HG03064 (cell line): ENCODE data around the gene TADA1.

ENCODE experiments used
- ATAC-seq: cut with Tn5 transposase; IDR thresholded peaks from one replicate; pipeline ENCODE4 v1.9.1; 2021; ENCODE audit warnings: low read depth; ENCODE audit not compliant: unreplicated experiment

TADA1 gene, protein sequence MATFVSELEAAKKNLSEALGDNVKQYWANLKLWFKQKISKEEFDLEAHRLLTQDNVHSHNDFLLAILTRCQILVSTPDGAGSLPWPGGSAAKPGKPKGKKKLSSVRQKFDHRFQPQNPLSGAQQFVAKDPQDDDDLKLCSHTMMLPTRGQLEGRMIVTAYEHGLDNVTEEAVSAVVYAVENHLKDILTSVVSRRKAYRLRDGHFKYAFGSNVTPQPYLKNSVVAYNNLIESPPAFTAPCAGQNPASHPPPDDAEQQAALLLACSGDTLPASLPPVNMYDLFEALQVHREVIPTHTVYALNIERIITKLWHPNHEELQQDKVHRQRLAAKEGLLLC

DNA sequence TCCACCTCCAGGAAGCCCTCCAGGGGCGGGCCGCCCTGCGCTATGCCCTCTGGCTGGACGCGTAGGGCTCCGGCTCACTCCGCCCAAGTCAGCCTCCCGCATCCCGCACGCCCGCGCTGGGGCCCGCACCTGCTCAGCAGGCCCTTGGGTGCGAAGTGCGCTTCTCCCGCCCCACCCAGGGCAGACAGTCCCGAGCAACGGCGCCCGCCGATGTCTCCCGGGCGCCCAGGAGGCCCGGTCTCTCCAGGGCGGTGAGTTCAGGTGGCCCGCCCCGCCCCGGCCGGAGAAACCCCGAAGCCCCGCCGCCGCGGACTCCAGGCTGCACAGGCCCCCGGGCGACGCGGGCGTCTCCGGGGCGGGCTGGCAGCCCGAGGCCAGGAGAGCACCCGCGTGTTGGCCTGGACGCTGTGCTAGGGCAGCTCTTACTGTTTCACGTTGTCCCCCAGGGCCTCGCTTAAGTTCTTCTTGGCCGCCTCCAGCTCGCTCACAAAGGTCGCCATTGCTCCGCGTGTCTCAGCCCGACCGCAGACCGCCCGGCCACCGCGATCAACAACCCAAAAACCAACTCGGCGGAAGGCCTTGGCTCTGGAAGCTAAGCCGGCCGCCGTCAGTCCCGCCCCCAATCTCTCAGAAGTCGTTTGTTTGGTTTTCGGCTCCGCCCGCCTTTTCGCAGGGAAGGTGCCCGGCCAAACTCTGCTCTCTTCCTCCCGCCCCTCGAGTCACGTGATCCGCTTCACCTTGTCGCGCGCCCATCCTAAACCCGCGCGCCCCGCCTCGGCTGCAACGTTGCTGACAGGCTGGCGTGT, at the start of gene TADA1:
TADA1 (minus strand) TSS at position 531 of the 806 bp plus-strand sequence; CDS start at position 500, 31 bp downstream.
- ATAC-seq = peak; percentile 92

DNA sequence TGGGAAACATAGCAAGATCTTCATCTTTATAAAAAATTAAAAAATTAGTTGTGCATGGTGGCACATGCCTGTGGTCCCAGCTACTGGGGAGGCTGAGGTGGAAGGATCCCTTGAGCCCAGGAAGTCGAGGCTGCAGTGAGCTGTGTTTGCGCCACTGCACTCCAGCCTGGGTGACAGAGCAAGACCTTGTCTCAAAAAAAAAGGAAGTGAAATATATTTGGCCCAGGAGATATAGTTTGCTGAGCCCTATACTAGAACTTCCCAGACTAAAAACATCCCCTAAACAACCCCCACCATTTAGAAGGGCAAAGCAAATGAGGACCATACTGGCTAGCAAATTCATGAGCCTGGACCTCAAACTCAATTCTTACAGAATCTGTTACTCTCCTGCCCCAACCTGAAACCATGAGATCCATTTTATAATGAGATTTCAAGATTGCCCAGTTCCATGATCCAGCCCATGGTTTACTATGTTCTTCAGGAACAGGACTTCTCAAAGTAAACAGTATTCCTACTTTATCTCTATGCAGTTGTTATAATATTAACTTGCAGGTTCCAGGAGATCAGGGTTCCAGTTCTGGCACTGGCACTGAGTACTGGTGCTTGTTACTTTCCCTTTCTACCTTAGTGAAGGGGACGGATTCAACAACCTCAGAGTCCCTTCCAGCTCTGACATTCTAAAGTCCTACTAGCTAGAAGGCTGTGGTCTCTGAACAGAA, 48.9 kb upstream of the TADA1 start:
- ATAC-seq = peak; percentile 91

DNA sequence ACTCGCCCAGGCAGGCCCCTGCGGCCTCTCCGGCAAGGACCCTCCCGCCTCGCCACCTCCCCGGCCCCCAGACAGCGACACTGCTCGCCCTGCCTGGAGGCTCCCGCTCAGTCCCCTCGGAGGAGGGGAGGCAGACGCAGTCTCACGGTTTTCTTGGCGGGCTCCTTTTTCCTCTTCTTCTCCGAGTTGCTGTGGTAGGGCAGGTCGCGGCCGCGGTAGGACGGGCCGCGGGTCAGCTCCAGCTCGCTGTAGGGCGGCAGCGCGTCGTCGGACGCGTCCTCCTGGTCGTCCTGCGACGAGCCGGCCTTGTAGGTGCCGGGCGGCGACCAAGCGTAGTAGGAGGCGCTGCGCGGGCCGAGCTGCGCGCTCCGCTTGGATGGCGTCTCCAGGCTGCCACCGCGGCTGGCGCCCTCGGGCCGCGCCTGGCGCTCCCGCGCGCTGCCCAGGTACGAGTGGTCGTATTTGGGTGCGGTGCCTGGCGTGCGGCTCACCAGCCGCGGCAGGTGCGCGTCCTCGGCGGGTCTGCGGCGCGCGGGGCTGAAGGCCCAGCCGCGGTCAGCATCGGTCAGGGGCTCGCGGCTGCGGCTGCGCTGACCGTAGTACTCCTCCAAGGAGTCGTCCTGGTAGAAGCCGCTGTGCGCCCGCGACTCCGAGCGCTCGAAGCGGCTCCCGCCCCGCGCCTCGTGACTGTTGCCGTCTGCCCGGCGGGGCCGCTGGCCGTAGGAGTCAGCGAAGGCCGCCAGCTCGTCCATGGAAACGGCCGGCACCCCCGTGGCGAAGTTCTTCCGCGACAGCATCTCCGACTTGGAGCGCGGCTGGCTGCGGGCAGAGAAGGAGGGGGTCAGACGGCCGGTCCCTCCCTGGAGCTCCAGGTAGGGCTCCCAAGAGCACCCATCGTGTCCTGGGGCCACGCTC, 44.8 kb upstream of the TADA1 start:
- ATAC-seq = no peak

DNA sequence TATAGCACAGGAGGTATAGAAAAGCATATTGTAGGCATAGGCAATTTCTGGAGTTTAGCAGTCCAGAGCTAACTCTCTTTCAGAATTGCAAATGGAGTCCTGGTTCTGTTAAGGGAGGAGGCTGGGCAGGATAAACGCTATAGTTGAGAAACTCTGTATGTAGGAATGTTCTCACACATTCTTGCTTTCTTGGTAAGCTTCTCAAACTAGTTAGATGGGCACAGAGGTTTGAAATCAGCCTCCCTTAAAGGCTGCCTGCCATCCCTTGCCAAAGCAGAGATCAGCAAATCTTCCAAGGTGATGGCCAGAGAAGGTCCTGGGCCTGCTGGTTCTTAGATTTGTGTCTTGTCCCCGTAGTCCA, 42.9 kb upstream of the TADA1 start:
- no peak for ATAC-seq

DNA sequence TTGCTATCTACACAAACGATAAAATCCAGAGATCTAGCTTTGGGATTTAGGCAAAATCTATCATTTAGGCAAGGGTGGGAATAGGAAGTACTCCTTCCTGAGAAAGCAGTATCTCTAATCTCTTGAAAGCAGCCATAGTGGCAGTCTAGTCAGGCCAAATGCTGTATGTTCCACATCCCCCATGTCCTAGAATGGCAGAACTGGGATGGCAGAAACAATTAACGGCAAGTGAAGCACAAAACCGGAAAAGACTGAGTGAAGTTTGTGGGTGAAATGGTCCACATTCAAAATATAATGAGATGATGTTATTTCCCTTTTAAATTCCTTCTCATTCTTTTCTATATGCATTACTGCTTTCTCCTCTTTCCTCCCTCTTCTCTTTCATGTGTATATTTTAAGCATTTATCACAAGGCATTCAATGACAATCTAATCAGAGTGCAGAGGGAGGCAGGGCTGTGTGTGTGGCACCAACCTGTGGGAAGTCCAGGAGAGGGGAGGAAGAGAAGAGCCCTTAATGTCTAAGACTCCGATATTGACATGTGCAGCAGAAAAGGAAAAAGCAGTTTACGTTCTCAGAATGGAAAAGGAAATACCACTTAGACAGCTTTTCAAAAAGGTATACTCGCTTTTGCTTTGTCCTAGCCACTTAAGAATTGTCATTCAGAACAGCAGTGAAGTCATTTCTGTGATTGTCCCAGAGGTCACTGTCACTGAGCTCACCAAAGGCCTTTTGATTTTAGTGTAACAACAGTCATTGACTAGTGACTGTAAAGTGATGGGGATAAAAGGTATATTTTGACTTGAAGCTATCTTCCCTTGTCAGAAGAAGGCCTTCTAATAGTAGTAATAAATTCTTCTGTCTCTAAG, 42.3 kb upstream of the TADA1 start:
- no peak for ATAC-seq

DNA sequence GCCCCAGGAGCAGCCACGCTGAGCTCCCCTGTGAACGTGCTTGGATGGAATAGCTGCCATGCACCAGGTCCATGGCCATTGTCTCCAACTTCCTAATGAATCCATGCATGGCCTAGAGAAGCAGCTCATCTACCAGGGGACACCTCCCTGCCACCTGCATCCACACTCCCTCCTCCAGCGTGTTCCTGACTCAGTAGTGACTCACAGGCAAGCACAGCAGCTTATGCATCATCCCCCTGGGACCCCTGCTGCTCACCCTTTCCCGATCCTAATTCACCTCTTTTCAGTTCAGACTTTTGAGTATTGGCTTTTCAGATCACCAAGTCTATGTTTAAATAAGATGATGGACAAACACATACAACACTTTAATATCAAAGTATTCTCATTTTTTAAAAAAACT, 39.9 kb upstream of the TADA1 start:
- ATAC-seq = no peak

DNA sequence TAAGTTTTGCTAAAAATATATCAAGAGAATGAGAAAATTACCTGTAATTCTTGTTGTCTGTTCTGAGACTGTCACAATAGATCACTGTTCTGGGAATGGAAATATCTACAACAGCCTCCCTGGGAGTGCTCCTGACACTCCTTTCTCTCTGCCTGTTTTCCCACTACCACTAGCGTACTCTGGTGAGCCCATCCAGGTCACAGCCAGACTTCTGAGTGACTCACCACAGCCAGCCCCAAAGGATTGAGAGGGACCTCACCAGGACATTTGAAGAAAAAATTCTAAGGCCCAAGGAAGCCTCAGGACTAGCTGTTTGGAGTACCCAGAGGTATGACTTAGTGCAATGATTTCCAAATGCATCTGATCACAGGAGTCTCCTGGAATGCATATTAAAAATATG, 39.0 kb upstream of the TADA1 start:
- no peak for ATAC-seq

DNA sequence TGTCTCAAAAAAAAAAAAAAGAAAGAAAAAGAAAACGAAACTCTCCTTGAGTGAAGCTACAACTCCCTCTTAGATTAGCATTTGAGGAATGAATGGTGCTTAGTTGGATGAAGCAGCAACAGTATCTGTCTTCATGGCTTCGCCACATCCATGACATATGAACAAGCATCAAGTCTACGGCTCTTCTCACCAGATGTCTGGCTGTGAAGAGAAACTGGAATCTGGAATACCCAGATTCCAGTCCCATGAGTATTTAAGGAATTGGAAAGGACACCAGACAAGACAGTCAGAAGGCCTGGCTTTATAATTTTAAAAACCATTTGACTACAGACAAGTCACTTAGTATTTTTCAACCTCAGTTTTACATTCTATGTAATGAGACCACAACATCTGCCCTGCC, 38.0 kb upstream of the TADA1 start:
- ATAC-seq = no peak

DNA sequence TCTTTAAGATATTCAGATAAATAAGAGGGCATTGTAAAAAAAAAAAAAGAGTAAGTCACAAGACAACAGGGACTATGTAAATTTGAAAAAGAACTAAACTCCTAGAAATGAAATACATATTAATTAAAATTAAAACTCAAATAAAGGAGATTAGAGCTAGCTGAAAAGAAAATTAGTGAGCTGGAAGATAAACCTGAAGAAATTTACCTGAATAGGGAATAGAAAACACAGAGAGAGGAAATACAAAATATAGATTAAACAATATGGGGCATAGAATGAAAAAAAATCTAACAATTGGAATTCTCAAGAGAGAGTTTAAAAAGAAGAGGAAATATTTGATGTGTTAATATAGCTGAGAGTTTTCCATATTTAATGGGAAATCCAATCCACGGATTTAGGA, 35.6 kb upstream of the TADA1 start:
- ATAC-seq = no peak

DNA sequence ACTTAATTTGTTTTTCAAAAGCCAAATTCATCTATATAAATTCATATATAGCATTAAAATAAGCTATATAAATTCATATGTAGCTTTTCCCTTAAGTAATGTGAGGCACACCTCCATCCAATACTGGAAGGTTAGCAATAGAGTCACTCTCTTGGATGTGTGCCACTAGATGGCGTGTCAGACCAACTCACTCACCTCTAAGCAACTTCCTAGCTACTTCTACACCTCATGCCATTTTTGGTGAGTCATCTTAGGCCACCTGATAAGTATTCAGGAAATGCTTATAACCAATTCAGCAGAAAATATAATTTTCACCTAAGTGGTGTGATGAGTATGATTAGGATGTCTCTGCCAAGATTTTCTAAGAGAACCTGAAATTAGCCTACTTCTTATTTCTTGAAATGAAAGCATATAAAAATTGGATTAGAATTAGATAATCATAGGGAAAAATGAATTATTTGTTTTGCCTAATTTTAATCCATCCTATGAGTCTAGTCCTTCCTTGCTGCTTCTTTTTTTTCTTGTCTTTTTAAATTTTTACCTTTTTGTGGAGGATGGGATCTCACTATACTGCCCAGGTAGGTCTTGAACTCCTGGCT, 34.4 kb upstream of the TADA1 start:
- ATAC-seq = peak; percentile 97

DNA sequence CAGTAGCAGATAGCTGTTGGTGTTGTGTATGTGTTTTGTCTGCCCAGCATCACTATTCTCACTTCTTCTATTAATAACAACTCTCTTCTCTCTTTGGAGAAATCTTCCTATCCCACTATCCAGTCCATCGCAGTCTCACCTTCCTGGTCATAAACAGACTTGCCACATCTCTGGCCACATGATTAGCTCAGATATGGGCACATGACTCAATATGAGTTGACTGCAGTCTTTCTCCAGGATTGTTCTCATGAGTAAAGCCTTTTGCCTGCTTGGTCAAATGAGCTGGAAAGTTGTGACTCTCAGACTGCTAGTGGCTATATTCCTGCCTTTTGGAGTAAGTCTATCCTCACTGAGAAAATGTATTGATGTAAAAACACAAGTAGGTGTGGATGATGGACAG, 32.9 kb upstream of the TADA1 start:
- no peak for ATAC-seq

DNA sequence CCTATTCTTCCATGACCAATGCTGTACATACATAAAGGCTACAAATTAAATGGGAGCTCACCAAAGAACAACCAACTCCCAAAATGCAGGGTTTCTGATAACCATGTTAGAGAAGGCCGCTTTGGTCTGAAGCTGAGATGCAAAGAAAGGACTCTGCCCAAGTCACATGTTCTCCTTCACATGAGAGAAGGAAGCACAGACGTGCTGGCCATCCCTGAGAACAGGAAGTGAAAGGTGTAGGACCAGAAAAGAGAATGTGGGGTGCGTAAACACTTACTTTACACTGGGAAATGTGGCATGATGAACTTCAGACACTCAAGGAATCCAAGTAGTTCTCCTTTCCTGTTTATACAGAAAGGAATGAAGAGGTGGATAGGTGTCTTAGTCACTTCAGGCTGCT, 31.7 kb upstream of the TADA1 start:
- no peak for ATAC-seq

DNA sequence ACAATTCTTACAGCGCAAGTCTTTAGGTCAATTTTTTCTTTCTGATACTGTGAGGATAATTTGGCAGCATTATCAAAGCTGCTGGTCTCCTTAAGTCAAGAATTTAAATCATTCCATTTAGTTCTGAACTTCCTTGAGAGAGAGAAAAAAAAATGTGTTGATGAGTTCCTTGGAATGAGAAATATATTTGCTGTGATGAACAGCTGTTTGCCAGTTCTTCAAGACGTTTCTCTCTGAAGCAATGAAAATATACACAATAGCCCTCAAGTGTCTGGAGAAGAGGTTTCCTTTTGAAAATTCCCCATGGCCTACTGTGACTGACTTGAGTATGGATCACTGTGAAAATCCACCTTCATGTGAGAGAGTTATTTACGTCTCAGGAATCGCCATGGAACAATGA, 31.0 kb upstream of the TADA1 start:
- no peak for ATAC-seq

DNA sequence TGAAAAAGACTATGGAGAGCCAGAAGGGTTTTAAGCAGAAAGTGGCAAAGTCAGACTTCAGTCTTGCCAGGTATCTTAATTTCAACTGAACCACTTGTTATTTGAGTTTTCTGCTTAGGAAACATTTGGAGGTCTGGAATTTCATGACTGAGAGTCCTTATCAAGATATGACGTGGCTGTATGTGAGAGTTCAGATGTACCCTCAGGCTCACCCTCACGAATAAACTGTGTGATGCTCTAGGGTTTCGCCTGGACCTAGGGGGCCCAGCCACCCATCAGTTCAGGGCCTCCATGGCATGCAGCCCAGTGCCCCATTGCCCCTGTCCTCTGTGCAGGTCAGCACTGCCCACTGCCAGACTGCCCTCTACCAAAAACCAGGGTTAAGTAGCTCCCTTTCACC, 30.6 kb upstream of the TADA1 start:
- ATAC-seq = no peak

DNA sequence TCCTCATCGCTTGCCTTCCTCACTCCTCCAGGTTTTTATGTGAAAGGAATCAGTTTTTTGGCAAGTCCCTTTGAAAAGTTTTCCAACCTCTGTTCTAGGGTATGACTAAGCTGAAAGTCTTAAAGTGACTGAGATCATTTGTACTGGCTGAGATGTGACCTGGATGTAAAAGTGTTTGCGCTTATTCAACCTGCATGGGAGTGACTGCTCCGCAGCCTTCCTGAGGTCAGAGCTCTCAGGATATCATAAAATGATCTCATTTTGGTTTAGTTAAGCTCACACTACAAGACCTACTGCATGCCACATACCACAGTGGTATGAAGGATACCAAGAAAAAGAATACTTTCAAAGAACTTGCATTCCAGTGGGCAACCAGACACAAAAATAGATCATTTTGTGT, 29.8 kb upstream of the TADA1 start:
- no peak for ATAC-seq

DNA sequence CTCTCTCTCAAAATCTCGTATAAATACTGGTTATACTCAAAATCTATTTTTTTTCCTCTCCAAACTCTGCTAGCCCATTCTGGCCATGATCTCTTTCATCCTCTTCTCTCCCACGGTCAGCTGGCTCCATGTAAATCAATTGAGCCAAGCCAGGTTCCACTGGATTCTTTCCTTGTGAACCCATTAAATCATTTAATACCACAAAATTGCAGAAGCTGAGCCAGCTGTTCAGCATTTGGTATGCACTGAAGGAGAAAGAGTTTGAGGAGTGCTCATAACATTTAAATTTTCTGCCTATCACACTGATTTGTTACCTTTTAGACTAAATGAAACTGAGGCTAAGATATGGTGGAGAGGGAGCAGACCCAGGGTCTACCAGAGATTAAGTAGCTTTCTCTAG, 29.1 kb upstream of the TADA1 start:
- ATAC-seq = no peak

DNA sequence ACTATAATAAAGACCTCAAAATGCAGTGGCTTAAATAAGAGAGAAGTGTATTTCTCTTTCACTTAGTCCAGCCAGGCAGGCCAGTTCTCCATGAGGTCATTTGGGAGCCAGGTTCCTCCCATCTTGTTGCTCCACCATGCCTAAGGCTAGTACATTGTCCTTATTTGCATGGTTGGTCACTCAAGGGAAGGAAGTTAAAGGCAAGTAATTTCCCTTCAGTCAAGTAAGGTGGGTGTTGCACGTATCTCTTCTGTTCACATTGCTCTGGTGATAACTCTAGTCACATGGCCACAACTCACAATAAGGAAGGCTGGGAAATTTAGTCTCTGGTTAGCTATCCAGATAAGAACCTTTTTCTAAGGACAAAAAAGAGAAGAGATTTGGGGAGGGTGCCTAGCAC, 27.2 kb upstream of the TADA1 start:
- no peak for ATAC-seq

DNA sequence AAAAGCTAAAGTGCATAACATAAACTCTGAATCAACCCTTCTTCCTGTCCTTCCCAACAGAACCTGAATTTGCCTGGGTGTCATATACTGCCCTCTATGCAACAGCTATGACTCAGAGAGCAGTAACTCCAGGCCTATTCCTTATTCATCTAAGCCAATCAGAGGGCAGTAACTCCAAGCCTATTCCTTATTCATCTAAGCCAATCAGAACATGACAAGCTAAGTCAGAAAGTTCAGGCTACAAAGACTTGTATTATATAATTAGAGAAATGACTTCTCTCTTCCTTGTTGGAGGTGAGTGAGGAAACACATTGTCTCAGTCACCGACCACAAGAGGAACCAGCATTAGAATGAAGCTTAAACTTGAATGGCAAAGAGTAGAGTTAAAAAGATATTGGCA, 26.2 kb upstream of the TADA1 start:
- ATAC-seq = no peak

DNA sequence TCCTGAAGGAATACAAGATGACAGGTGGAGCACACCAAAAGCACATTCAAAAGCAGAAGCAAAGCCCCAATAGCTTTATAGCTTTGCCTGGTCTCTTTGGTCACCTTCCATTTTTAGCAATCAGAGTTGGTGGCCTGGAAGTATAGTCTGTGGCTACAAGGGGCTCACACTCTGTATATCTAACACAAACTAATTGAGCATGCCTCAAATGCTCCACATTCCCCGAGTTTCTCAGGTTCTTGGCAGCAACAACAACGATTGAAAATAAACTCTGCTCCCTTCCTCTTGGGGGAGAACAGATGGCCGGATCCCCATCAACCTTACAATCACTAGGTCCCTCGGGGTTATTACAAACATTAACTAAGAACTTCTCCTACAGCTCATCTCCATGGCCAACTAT, 24.9 kb upstream of the TADA1 start:
- ATAC-seq = no peak
